ENCODE data around the gene GALP.

GRCh38 chr19:56144376-56144775, 31.4 kb upstream of the GALP start:
- TF ChIP-seq POLR2A (IDR thresholded peaks at IDR 0.05; ENCODE audit: extremely low read depth, insufficient read length) (no peak), CTCF (IDR thresholded peaks at IDR 0.05; ENCODE audit: low read depth, low read length) (no peak)

All from NB4 (cell line).